Measurements from ENCODE around the gene SHISA9.

SHISA9 gene

GRCh38 chr16:12998361-12999085 is 97.1 kb downstream of the SHISA9 start:
- ATAC-seq (no peak), DNase-seq (no peak)
- Mint-ChIP-seq H3K27ac (no peak overlapping the region), H3K9me3 (peaks cover 5% of the 10 kb centered on the region), H3K4me1 (no peaks in the 10 kb centered on the region), H3K36me3 (ENCODE audit: low read depth) (no peaks in the 10 kb centered on the region), H3K4me3 (no peak overlapping the region), H3K27me3 (peaks cover 3% of the 10 kb centered on the region)

- Mint-ChIP-seq H3K9me3 (no peaks in the 10 kb centered on the region), H3K36me3 (ENCODE audit: low read depth) (no peaks in the 10 kb centered on the region), H3K4me1 (no peaks in the 10 kb centered on the region), H3K27ac (no peak overlapping the region), H3K4me3 (no peak overlapping the region), H3K27me3 (peaks cover 3% of the 10 kb centered on the region)
- ATAC-seq (no peak), DNase-seq (no peak)
These were observed 98.0 kb downstream of the SHISA9 start for GRCh38 chr16:12999368-12999767.

GRCh38 chr16:13005721-13006247 is 104.4 kb downstream of the SHISA9 start:
- Mint-ChIP-seq H3K27ac (no peak overlapping the region), H3K4me3 (no peak overlapping the region), H3K9me3 (peaks cover 3% of the 10 kb centered on the region), H3K27me3 (peaks cover 6% of the 10 kb centered on the region), H3K4me1 (no peaks in the 10 kb centered on the region), H3K36me3 (ENCODE audit: low read depth) (no peaks in the 10 kb centered on the region)
- DNase-seq (no peak), ATAC-seq (no peak)

GRCh38 chr16:13012601-13013000 is 111.2 kb downstream of the SHISA9 start:
- H3K4me1 Mint-ChIP-seq: no peaks in the 10 kb centered on the region
- H3K36me3 Mint-ChIP-seq (ENCODE audit: low read depth): no peaks in the 10 kb centered on the region
- no peak overlapping the region for H3K4me3 Mint-ChIP-seq
- H3K27me3 Mint-ChIP-seq: peaks cover 3% of the 10 kb centered on the region
- H3K9me3 Mint-ChIP-seq: no peaks in the 10 kb centered on the region
- H3K27ac Mint-ChIP-seq: no peak overlapping the region
- ATAC-seq (no peak), DNase-seq (no peak)

GRCh38 chr16:13013043-13013442 is 111.6 kb downstream of the SHISA9 start:
- H3K4me3 Mint-ChIP-seq: no peak overlapping the region
- peaks cover 3% of the 10 kb centered on the region for H3K27me3 Mint-ChIP-seq
- no peaks in the 10 kb centered on the region for H3K36me3 Mint-ChIP-seq (ENCODE audit: low read depth)
- H3K9me3 Mint-ChIP-seq: no peaks in the 10 kb centered on the region
- DNase-seq: no peak
- H3K27ac Mint-ChIP-seq: no peak overlapping the region
- H3K4me1 Mint-ChIP-seq: no peaks in the 10 kb centered on the region
- ATAC-seq: no peak

- DNase-seq: no peak
- H3K27ac Mint-ChIP-seq: no peak overlapping the region
These were observed 113.1 kb downstream of the SHISA9 start for GRCh38 chr16:13014476-13014875.

GRCh38 chr16:13018026-13018425 is 116.6 kb downstream of the SHISA9 start:
- no peak for DNase-seq
- H3K27me3 Mint-ChIP-seq: no peaks in the 10 kb centered on the region
- no peak overlapping the region for H3K4me3 Mint-ChIP-seq
- no peaks in the 10 kb centered on the region for H3K9me3 Mint-ChIP-seq
- ATAC-seq: no peak
- H3K4me1 Mint-ChIP-seq: no peaks in the 10 kb centered on the region
- no peaks in the 10 kb centered on the region for H3K36me3 Mint-ChIP-seq (ENCODE audit: low read depth)
- no peak overlapping the region for H3K27ac Mint-ChIP-seq

More at GRCh38 chr16:13014476-13014875, 113.1 kb downstream of the SHISA9 start:
- H3K36me3 Mint-ChIP-seq (ENCODE audit: low read depth): no peaks in the 10 kb centered on the region
- H3K9me3 Mint-ChIP-seq: no peaks in the 10 kb centered on the region
- no peaks in the 10 kb centered on the region for H3K27me3 Mint-ChIP-seq
- ATAC-seq: no peak
- no peaks in the 10 kb centered on the region for H3K4me1 Mint-ChIP-seq
- no peak overlapping the region for H3K4me3 Mint-ChIP-seq

GRCh38 chr16:13021996-13022395 is 120.6 kb downstream of the SHISA9 start:
- no peaks in the 10 kb centered on the region for H3K4me1 Mint-ChIP-seq
- H3K9me3 Mint-ChIP-seq: peaks cover 7% of the 10 kb centered on the region
- H3K27ac Mint-ChIP-seq: no peak overlapping the region
- H3K36me3 Mint-ChIP-seq (ENCODE audit: low read depth): no peaks in the 10 kb centered on the region
- DNase-seq (no peak), ATAC-seq (no peak)
- no peaks in the 10 kb centered on the region for H3K27me3 Mint-ChIP-seq
- H3K4me3 Mint-ChIP-seq: no peak overlapping the region

- H3K27ac Mint-ChIP-seq: no peak overlapping the region
- no peak for DNase-seq
- no peak for ATAC-seq
These were observed 128.4 kb downstream of the SHISA9 start for GRCh38 chr16:13029786-13030185.

GRCh38 chr16:13030769-13031168 is 129.4 kb downstream of the SHISA9 start:
- H3K4me1 Mint-ChIP-seq: no peaks in the 10 kb centered on the region
- H3K27me3 Mint-ChIP-seq: no peaks in the 10 kb centered on the region
- ATAC-seq: no peak
- DNase-seq: no peak
- no peak overlapping the region for H3K4me3 Mint-ChIP-seq
- H3K9me3 Mint-ChIP-seq: peaks cover 13% of the 10 kb centered on the region
- H3K27ac Mint-ChIP-seq: no peak overlapping the region
- no peaks in the 10 kb centered on the region for H3K36me3 Mint-ChIP-seq (ENCODE audit: low read depth)

More at GRCh38 chr16:13029786-13030185, 128.4 kb downstream of the SHISA9 start:
- Mint-ChIP-seq H3K36me3 (ENCODE audit: low read depth) (no peaks in the 10 kb centered on the region), H3K4me3 (no peak overlapping the region), H3K9me3 (peaks cover 13% of the 10 kb centered on the region), H3K4me1 (no peaks in the 10 kb centered on the region), H3K27me3 (no peaks in the 10 kb centered on the region)

GRCh38 chr16:13032911-13033310 is 131.5 kb downstream of the SHISA9 start:
- no peaks in the 10 kb centered on the region for H3K4me1 Mint-ChIP-seq
- no peak overlapping the region for H3K4me3 Mint-ChIP-seq
- H3K27me3 Mint-ChIP-seq: no peaks in the 10 kb centered on the region
- no peaks in the 10 kb centered on the region for H3K36me3 Mint-ChIP-seq (ENCODE audit: low read depth)
- no peak for ATAC-seq
- H3K27ac Mint-ChIP-seq: no peak overlapping the region
- H3K9me3 Mint-ChIP-seq: peaks cover 11% of the 10 kb centered on the region
- no peak for DNase-seq

GRCh38 chr16:13036600-13036999 is 135.2 kb downstream of the SHISA9 start:
- ATAC-seq (no peak), DNase-seq (peak; percentile 7)
- H3K4me3 Mint-ChIP-seq: no peak overlapping the region
- H3K36me3 Mint-ChIP-seq (ENCODE audit: low read depth): no peaks in the 10 kb centered on the region
- no peaks in the 10 kb centered on the region for H3K4me1 Mint-ChIP-seq
- no peaks in the 10 kb centered on the region for H3K27me3 Mint-ChIP-seq
- H3K27ac Mint-ChIP-seq: no peak overlapping the region
- peaks cover 20% of the 10 kb centered on the region for H3K9me3 Mint-ChIP-seq

- no peak for ATAC-seq
- no peak for DNase-seq
- Mint-ChIP-seq H3K4me1 (no peaks in the 10 kb centered on the region), H3K27ac (no peak overlapping the region), H3K36me3 (ENCODE audit: low read depth) (no peaks in the 10 kb centered on the region), H3K4me3 (no peak overlapping the region), H3K9me3 (peaks cover 20% of the 10 kb centered on the region), H3K27me3 (no peaks in the 10 kb centered on the region)
These were observed 137.2 kb downstream of the SHISA9 start for GRCh38 chr16:13038591-13038990.

- H3K9me3 Mint-ChIP-seq: peaks cover 20% of the 10 kb centered on the region
- no peak overlapping the region for H3K27ac Mint-ChIP-seq
These were observed 138.1 kb downstream of the SHISA9 start for GRCh38 chr16:13039526-13039925.

GRCh38 chr16:13041180-13041579 is 139.8 kb downstream of the SHISA9 start:
- H3K9me3 Mint-ChIP-seq: peaks cover 17% of the 10 kb centered on the region
- ATAC-seq (no peak), DNase-seq (no peak)
- no peaks in the 10 kb centered on the region for H3K36me3 Mint-ChIP-seq (ENCODE audit: low read depth)
- no peaks in the 10 kb centered on the region for H3K27me3 Mint-ChIP-seq
- H3K4me3 Mint-ChIP-seq: no peak overlapping the region
- no peaks in the 10 kb centered on the region for H3K4me1 Mint-ChIP-seq
- no peak overlapping the region for H3K27ac Mint-ChIP-seq

More at GRCh38 chr16:13039526-13039925, 138.1 kb downstream of the SHISA9 start:
- Mint-ChIP-seq H3K4me1 (no peaks in the 10 kb centered on the region), H3K27me3 (no peaks in the 10 kb centered on the region), H3K36me3 (ENCODE audit: low read depth) (no peaks in the 10 kb centered on the region), H3K4me3 (no peak overlapping the region)
- DNase-seq (no peak), ATAC-seq (no peak)

Data from activated naive CD8-positive, alpha-beta T cell treated with anti-CD3 and anti-CD28 coated beads, Interleukin-2, amount 50 U/mL, for 24 hours (primary cell).